Upper lobe of left lung (tissue), 6 donors: Measurements from ENCODE around the gene CDK2. TPM values are rescaled to one million over a fixed set of nuclear protein-coding genes. Genes with fewer than 3 reads are reported as not detected.

Experiments
- ATAC-seq, 2 donors: fragments of 200-7000 bp; cut with Tn5 transposase; one replicate each; pipeline ENCODE4 v1.9.1; 2022; ENCODE audit warnings: mild to moderate bottlenecking in 2 of 2, moderate library complexity in 2 of 2; ENCODE audit not compliant: low FRiP score in 2 of 2
- DNase-seq, 2 donors: peaks; one replicate each; pipeline ENCODE4 v3.0.0-alpha.2; 2019 to 2020
- H3K27ac ChIP-seq, 4 donors: fragments of 200-600 bp; sonication (generic); one replicate each; pipeline ENCODE4 v1.5.1; 2016 to 2019
- H3K27me3 ChIP-seq, 4 donors: fragments of 200-600 bp; sonication (generic); one replicate each; pipeline ENCODE4 v1.5.1; 2017 to 2019
- H3K36me3 ChIP-seq, 4 donors: fragments of 200-600 bp; sonication (generic); one replicate each; pipeline ENCODE4 v1.5.1; 2016 to 2019
- H3K4me1 ChIP-seq, 4 donors: fragments of 200-600 bp; sonication (generic); one replicate each; pipeline ENCODE4 v1.5.1; 2018 to 2019
- H3K4me3 ChIP-seq, 4 donors: fragments of 200-600 bp; sonication (generic); one replicate each; pipeline ENCODE4 v1.5.1; 2017 to 2019; ENCODE audit warnings: mild to moderate bottlenecking in 2 of 4, moderate library complexity in 1 of 4
- H3K9me3 ChIP-seq, 4 donors: fragments of 200-600 bp; sonication (generic); one replicate each; pipeline ENCODE4 v1.5.1; 2018 to 2019
- EP300 ChIP-seq, 4 donors: sonication (generic); formaldehyde crosslinking; IDR thresholded peaks; one replicate each; pipeline ENCODE4 v1.5.1; 2017; ENCODE audit warnings: antibody characterized with exemption in 4 of 4, control low read depth in 2 of 4
- POLR2A ChIP-seq, 4 donors: fragments of 450-650 bp; IDR thresholded peaks; one replicate each; pipeline ENCODE4 v1.5.1; 2016 to 2017; ENCODE audit warnings: antibody characterized with exemption in 4 of 4, mild to moderate bottlenecking in 2 of 4
- POLR2AphosphoS5 ChIP-seq, 2 donors: sonication (generic); formaldehyde crosslinking; IDR thresholded peaks; one replicate each; pipeline ENCODE4 v1.5.1; 2017; ENCODE audit warnings: antibody characterized with exemption in 2 of 2
- WGBS, 2 donors: methylation state at CpG; one replicate each; pipeline ENCODE4 v1.1.5; 2017 to 2018; 5-methylcytosine and 5-hydroxymethylcytosine counted together
- total RNA-seq, 6 donors: library from RNA; depleted of rRNA in 4 of 6; stranded (reverse); fragments of >200 nt in 4 of 6; gene quantifications; one replicate each; pipeline versions ENCODE4 v1.1.0 to v1.2.1, GENCODE V29; 2016 to 2021
- TF ChIP-seq, protein P1 (sequence below), 6 experiments: fragments of 450-650 bp in 4 of 6; fragments of 200-600 bp in 2 of 6; sonication (generic) in 2 of 6; IDR thresholded peaks; one replicate each; pipeline ENCODE4 v1.5.1; 2016 to 2019; ENCODE audit warnings: antibody characterized with exemption in 6 of 6
- donor health status: DM: no; HTN: no; CAD: no; lungs with moderate emphysema.
- donor health status: DM: no; HTN: yes; CAD: no; lungs with severe emphysema.

The CDK2 gene
- total RNA-seq, 6 donors from 2014 or later = 11.7 to 27.9 (median 21.7) TPM

DNA sequence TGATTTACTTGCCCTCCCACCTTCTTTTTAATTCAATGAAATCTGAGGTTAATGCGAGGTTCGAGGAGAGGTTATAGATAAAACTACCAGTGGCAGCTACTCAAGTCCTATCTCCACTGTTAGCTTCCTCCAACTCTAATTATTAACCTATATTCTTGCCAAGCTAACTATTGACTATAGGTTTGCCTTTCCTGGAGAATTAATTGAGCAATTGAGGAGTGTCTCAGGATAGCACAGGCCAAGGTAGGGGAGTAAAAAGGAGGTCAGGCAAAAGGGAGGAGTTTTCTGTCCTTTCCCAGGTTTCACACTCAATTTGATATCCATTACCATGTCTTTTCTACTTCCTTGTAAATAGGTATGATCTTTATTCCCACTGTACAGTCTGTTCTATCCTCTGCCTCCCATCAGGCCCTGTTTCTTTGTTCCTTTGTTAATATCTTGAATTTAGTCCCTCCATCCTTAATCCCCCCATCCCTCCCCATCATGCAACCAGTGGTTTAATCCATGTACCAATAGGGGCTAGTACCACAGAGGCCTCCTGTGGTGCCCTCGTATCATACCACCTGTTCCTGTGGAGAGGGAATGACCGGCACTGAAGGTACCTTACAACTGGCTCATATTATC, 26.7 kb downstream of the CDK2 start:
- TF ChIP-seq POLR2AphosphoS5 (IDR thresholded peaks at IDR 0.05) (no peak), EP300 (IDR thresholded peaks at IDR 0.05) (no peak), POLR2A (IDR thresholded peaks at IDR 0.05) (no peak)
- TF ChIP-seq, protein P1, sequence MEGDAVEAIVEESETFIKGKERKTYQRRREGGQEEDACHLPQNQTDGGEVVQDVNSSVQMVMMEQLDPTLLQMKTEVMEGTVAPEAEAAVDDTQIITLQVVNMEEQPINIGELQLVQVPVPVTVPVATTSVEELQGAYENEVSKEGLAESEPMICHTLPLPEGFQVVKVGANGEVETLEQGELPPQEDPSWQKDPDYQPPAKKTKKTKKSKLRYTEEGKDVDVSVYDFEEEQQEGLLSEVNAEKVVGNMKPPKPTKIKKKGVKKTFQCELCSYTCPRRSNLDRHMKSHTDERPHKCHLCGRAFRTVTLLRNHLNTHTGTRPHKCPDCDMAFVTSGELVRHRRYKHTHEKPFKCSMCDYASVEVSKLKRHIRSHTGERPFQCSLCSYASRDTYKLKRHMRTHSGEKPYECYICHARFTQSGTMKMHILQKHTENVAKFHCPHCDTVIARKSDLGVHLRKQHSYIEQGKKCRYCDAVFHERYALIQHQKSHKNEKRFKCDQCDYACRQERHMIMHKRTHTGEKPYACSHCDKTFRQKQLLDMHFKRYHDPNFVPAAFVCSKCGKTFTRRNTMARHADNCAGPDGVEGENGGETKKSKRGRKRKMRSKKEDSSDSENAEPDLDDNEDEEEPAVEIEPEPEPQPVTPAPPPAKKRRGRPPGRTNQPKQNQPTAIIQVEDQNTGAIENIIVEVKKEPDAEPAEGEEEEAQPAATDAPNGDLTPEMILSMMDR (IDR thresholded peaks at IDR 0.05) = no peak
- Histone ChIP-seq H3K4me1 (peaks cover 10 to 17% (median 13%) of the 10 kb centered on the region in 4 donors), H3K9me3 (no peaks in the 10 kb centered on the region), H3K27me3 (no peaks in the 10 kb centered on the region), H3K27ac (no peak overlapping the region), H3K4me3 (no peak overlapping the region), H3K36me3 (peaks cover 38 to 71% (median 57%) of the 10 kb centered on the region in 4 donors)
- WGBS, 2 donors = 90 to 93% methylated on average over 4 of the region's 4 CpGs
- DNase-seq (no peak), ATAC-seq (no peak)

DNA sequence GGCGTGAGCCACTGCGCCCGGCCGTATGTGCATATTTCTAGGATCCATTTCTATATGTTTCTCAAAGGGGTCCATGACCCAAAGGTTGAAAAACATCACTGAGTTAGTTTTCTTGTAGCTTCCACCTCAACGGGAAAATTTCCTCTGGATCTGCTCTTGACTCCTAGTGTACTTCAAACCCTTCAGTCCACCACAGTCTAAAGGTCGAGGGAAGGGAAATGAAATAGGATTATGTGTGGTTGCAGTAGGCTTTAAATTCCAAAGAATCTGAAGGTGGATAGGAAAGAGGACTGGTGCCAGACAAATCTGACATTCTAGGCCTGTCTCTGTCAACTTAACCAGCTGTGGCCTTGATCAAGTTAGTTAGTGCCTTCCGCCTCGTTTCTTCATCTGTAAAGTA, 28.7 kb downstream of the CDK2 start:
- no peak for DNase-seq
- WGBS, 2 donors = 81 to 83% methylated on average over 8 of the region's 8 CpGs
- TF ChIP-seq POLR2AphosphoS5 (IDR thresholded peaks at IDR 0.05) (no peak), EP300 (IDR thresholded peaks at IDR 0.05) (no peak), POLR2A (IDR thresholded peaks at IDR 0.05) (no peak)
- TF ChIP-seq, protein P1 (IDR thresholded peaks at IDR 0.05) = no peak

DNA sequence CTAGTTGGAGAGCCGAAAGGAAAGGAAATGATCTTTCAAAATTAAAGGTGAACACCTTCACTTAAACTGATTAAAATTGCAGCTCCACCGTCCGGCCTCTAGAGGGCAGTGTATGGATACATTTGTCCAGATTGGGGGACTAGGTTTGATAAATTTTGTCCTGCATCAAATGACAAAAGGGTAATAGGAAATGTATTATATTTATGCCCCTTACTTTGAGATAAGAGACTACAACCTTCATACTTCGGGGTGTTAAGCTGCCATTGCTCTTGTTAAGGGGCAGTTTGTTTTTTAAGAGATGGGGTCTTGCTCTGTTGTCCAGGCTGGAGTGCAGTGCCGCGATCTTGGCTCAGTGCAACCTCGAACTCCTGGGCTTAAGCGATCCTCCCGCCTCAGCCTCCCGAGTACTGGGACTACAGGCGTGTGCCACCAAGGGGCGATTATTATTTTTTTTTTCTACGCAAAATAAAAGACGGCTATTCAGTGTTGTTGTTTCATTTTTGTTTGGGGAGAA, 29.6 kb downstream of the CDK2 start:
- H3K36me3 ChIP-seq = peaks cover 23 to 49% (median 34%) of the 10 kb centered on the region in 4 donors
- H3K4me3 ChIP-seq = peak overlapping the region in 3 of 4 donors; percentile 60 to 84 (median 66)
- H3K27ac ChIP-seq = peak overlapping the region; percentile 68 to 88 (median 82)
- no peaks in the 10 kb centered on the region for H3K9me3 ChIP-seq
- ATAC-seq (peak; percentile 88 to 89), DNase-seq (peak in 1 of 2 donors; percentile 71)
- H3K27me3 ChIP-seq = no peaks in the 10 kb centered on the region
- peaks cover 10 to 27% (median 14%) of the 10 kb centered on the region in 4 donors for H3K4me1 ChIP-seq
- 30 to 31% methylated on average over 14 of the region's 14 CpGs for WGBS, 2 donors
- TF ChIP-seq EP300 (IDR thresholded peaks at IDR 0.05) = no peak
- TF ChIP-seq, protein P1 (IDR thresholded peaks at IDR 0.05) = peak; percentile 65 to 84 (median 79)

More for the DNA sequence above, 28.7 kb downstream of the CDK2 start:
- Histone ChIP-seq H3K4me1 (peaks cover 10 to 23% (median 13%) of the 10 kb centered on the region in 4 donors), H3K27ac (no peak overlapping the region), H3K36me3 (peaks cover 32 to 56% (median 42%) of the 10 kb centered on the region in 4 donors), H3K9me3 (no peaks in the 10 kb centered on the region), H3K4me3 (no peak overlapping the region), H3K27me3 (no peaks in the 10 kb centered on the region)
- no peak for ATAC-seq

DNA sequence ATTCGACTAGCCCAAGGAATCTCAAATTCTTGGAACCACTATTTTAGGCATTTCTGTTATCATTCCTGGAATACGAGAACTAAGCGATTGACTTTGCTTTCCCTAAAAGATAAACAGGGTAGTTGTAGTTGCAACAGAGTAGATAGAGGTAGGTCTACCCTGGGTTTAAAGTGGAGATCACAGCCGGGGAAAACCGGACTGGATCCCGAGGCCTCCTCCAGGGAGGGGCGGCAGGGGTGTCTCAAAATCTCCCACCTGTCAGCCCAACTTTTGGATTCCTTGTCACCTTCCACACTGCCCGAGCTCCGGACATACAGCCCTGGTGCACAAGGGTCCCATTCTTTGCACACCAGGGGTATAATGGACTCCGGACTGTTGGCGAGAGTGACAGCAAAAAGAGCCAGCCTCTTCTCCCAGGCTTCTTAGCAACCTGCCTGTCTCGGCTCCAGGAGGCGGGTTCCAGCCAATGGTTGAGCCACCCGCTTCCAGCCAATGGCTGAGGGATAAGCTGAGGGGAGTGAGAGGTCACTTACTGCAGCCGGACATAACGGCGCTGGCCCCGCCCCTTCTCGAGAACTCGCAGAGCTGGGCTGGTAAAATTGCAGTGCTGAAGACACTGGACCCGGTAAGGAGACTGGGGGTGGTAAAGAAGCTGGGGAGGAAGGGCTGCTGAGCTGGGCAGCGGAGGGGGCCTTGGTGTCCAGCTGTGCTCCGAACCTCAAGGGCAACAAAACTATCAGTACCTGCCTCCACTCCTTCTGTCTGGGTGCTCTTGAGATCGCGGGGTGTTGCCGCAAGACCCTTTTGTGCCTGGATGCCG, 30.3 kb downstream of the CDK2 start, which contains the start of gene SUOX:
Gene SUOX (plus strand): TSS at position 562 of the 820 bp plus-strand sequence. CDS start 4,946 bp downstream, outside the sequence.
- H3K9me3 ChIP-seq = no peaks in the 10 kb centered on the region
- peak; percentile 89 to 99 for DNase-seq
- no peaks in the 10 kb centered on the region for H3K27me3 ChIP-seq
- H3K4me1 ChIP-seq = peaks cover 10 to 32% (median 15%) of the 10 kb centered on the region in 4 donors
- peaks cover 16 to 46% (median 30%) of the 10 kb centered on the region in 4 donors for H3K36me3 ChIP-seq
- H3K4me3 ChIP-seq = peak within 1 kb of the TSS; percentile 59 to 84 (median 63)
- peak; percentile 99 to 100 for ATAC-seq
- TF ChIP-seq POLR2AphosphoS5 (IDR thresholded peaks at IDR 0.05) (peak; percentile 44 to 80), POLR2A (IDR thresholded peaks at IDR 0.05) (peak in 3 of 4 donors; percentile 30 to 79 (median 69)), EP300 (IDR thresholded peaks at IDR 0.05) (no peak)
- TF ChIP-seq, protein P1 (IDR thresholded peaks at IDR 0.05) = peak in 1 of 6 experiments; percentile 6
- WGBS, 2 donors = 1 to 5% methylated on average over 20 to 27 of the region's 27 CpGs
- H3K27ac ChIP-seq = peak within 1 kb of the TSS; percentile 68 to 88 (median 82)
